CD4-positive, alpha-beta memory T cell (primary cell): Measurements from ENCODE around the gene INF2. TPM values are rescaled to one million over a fixed set of nuclear protein-coding genes. Genes with fewer than 3 reads are reported as not detected.

Experiments
- CTCF ChIA-PET: fragments of 350-600 bp; sonication (Branson Sonifier 250); formaldehyde crosslinking; loops from one replicate; lab custom pipeline; 2021; ENCODE audit warnings: inconsistent platforms; ENCODE audit not compliant: partially characterized antibody; lab: Charles Lee
- POLR2A ChIA-PET: fragments of 350-600 bp; sonication (Branson Sonifier 250); formaldehyde crosslinking; loops from one replicate; lab custom pipeline; 2021; ENCODE audit not compliant: partially characterized antibody; lab: Charles Lee
- DNase-seq, 5 donors: peaks; one replicate each; pipeline versions ENCODE4 v3.0.0 to v3.0.0-alpha.2; 2020 to 2022; ENCODE audit warnings: mixed read lengths in 1 of 5
- H3K27ac ChIP-seq: one replicate; pipeline ENCODE4 v1.7.0; 2013; ENCODE audit warnings: low read depth, low read length
- H3K27me3 ChIP-seq: 2 replicates; pipeline ENCODE4 v1.7.0; 2013; ENCODE audit warnings: mild to moderate bottlenecking, low read length, moderate library complexity; ENCODE audit not compliant: insufficient read depth
- H3K36me3 ChIP-seq: 2 replicates; pipeline ENCODE4 v1.7.0; 2013; ENCODE audit warnings: mild to moderate bottlenecking, low read length, moderate library complexity; ENCODE audit not compliant: insufficient read depth
- H3K4me1 ChIP-seq: 2 replicates; pipeline ENCODE4 v1.7.0; 2013; ENCODE audit warnings: mild to moderate bottlenecking, low read length, moderate library complexity; ENCODE audit not compliant: insufficient read depth
- H3K4me3 ChIP-seq, 2 donors: one replicate each; pipeline ENCODE4 v1.7.0; 2013; ENCODE audit warnings: low read length in 2 of 2, mild to moderate bottlenecking in 1 of 2
- H3K9me3 ChIP-seq, 2 donors: one replicate each; pipeline ENCODE4 v1.7.0; 2013; ENCODE audit warnings: low read length in 2 of 2, control low read depth in 1 of 2; ENCODE audit not compliant: control insufficient read depth in 1 of 2
- H3K27ac Mint-ChIP-seq, 7 donors: one replicate each; pipeline ENCODE4 v1.8.0; 2020 to 2021; ENCODE audit warnings: mixed read lengths in 7 of 7, mild to moderate bottlenecking in 6 of 7, inconsistent platforms in 3 of 7, moderate library complexity in 3 of 7
- H3K27me3 Mint-ChIP-seq, 2 donors: one replicate each; pipeline ENCODE4 v1.8.0; 2020 to 2021; ENCODE audit warnings: mixed read lengths in 2 of 2
- H3K36me3 Mint-ChIP-seq, 2 donors: one replicate each; pipeline ENCODE4 v1.8.0; 2020 to 2021; ENCODE audit warnings: mixed read lengths in 2 of 2, inconsistent platforms in 1 of 2, mild to moderate bottlenecking in 1 of 2
- H3K4me1 Mint-ChIP-seq, 4 donors: one replicate each; pipeline ENCODE4 v1.8.0; 2020 to 2021; ENCODE audit warnings: mixed read lengths in 4 of 4, mild to moderate bottlenecking in 1 of 4
- H3K4me3 Mint-ChIP-seq, 8 donors: one replicate each; pipeline ENCODE4 v1.8.0; 2020 to 2021; ENCODE audit warnings: mixed read lengths in 8 of 8, mild to moderate bottlenecking in 7 of 8, moderate library complexity in 6 of 8, inconsistent platforms in 3 of 8
- H3K9me3 Mint-ChIP-seq, 8 donors: one replicate each; pipeline ENCODE4 v1.8.0; 2020 to 2021; ENCODE audit warnings: mixed read lengths in 8 of 8, mild to moderate bottlenecking in 5 of 8, inconsistent platforms in 3 of 8, moderate library complexity in 1 of 8
- intact Hi-C: fragments of 100-400 bp; cut with micrococcal nuclease; formaldehyde crosslinking; loops from one replicate; pipeline ENCODE4 v1.15.1; 2023
- polyA plus RNA-seq, 2 donors: library from polyadenylated mRNA; unstranded; fragments of 300-500 nt; fragmentation: Illumina TruSeq; gene quantifications; one replicate each; pipeline ENCODE4 v1.2.3, GENCODE V29; 2021
- total RNA-seq, 2 experiments: library from RNA; stranded (reverse); gene quantifications; one replicate each; pipeline ENCODE4 v1.2.3, GENCODE V29; 2021

Gene INF2
- total and polyA plus RNA-seq, 4 experiments from 2014 or later: 4.0 to 96.8 (median 52.4) TPM

DNA sequence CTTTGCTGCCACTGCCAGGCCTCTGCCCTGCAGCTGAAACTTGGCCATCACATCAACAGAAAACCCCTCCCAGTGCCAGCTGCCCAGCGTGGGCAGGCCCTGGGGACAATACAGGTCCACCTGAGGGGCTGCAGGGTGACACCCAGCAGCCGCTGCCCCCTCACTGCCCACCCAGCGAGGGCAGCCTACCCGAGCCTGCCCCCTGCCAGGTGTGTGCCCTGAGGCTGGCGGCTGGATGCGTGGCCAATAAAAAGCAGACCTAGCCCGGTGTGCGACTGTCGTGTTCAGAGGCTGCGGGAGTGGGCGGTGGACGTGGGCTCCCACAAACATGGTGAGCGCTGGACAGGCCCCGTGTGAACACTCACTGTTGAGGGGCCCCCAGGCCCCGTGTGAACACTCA lies 29.9 kb downstream of the INF2 start:
- Mint-ChIP-seq H3K4me3 (no peak overlapping the region), H3K9me3 (no peaks in the 10 kb centered on the region), H3K4me1 (peaks cover 0 to 2% (median under 1%) of the 10 kb centered on the region in 4 donors), H3K36me3 (peaks cover 3 to 14% of the 10 kb centered on the region in 2 donors), H3K27me3 (no peaks in the 10 kb centered on the region), H3K27ac (no peak overlapping the region)
- H3K27me3 ChIP-seq: no peaks in the 10 kb centered on the region
- peaks cover 5% of the 10 kb centered on the region for H3K4me1 ChIP-seq
- intact Hi-C loops: no loop called here
- CTCF ChIA-PET: no interaction called here
- no peak for DNase-seq
- H3K27ac ChIP-seq: no peak overlapping the region
- H3K4me3 ChIP-seq: no peak overlapping the region
- H3K9me3 ChIP-seq: no peaks in the 10 kb centered on the region
- POLR2A ChIA-PET: no interaction called here
- no peaks in the 10 kb centered on the region for H3K36me3 ChIP-seq

DNA sequence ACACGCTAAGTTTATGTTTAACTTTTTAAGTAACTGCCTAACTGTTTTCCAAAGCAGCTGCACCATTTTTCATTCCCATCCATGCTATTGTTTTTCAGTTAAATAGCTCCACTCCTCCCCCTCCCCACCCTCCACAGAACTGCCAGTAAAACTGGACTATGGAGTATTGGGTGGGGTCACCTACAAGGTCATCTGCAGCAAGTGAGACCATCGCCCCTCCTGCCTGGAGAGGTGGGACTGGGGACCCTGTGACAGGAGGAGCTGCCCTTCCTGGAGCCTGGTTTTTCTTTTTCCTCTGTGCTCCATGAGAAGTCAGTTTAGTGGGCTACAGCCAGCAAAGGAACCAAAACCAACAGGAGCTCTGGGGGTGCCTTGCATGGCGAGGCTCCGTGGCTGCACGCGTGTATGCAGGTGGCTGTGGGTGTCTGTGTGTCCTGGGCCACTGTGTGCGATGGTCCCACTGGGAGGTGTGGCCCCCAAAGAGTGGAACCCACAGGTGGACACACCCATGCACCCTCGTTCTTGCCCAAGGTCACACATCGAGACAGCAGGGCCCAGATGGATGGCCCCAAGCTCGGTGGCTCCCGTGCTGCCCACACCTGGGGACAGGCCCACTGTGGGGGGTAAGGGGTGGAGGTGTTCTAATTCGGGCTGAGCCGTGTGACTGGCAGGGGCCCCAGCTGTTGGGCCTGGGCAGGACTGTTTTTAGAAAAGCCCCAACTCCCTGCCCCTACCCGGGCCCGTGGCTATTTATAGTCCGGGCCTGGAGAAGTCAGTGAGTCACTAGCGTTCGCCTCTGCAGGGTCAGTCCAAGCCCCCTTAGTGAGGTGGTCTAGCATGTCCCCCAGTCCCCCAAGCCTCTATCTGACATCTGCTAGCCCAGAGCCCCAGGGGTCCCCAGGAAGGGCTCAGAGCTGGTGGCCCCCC lies 32.4 kb downstream of the INF2 start:
- POLR2A ChIA-PET: interaction anchor here (1.6 to 4.2 kb wide), 2 partner anchors 31 to 32 kb away, joined by 3 to 21 read pairs; partner anchors contain the start of gene SIVA1
- H3K9me3 ChIP-seq: no peaks in the 10 kb centered on the region
- no peaks in the 10 kb centered on the region for H3K9me3 Mint-ChIP-seq
- peaks cover 10% of the 10 kb centered on the region for H3K4me1 ChIP-seq
- no peaks in the 10 kb centered on the region for H3K27me3 Mint-ChIP-seq
- H3K36me3 ChIP-seq: no peaks in the 10 kb centered on the region
- no peak for DNase-seq
- H3K27ac ChIP-seq: no peak overlapping the region
- no peaks in the 10 kb centered on the region for H3K27me3 ChIP-seq
- peaks cover 0 to 2% (median under 1%) of the 10 kb centered on the region in 4 donors for H3K4me1 Mint-ChIP-seq
- peaks cover 0 to 8% of the 10 kb centered on the region in 2 donors for H3K36me3 Mint-ChIP-seq
- intact Hi-C loops: no loop called here
- no peak overlapping the region for H3K4me3 Mint-ChIP-seq
- no peak overlapping the region for H3K27ac Mint-ChIP-seq
- CTCF ChIA-PET: interaction anchor here (1.2 to 3.8 kb wide), 2 partner anchors 31 to 104 kb away, joined by 3 to 16 read pairs; partner anchors contain the start of gene SIVA1
- H3K4me3 ChIP-seq: no peak overlapping the region

DNA sequence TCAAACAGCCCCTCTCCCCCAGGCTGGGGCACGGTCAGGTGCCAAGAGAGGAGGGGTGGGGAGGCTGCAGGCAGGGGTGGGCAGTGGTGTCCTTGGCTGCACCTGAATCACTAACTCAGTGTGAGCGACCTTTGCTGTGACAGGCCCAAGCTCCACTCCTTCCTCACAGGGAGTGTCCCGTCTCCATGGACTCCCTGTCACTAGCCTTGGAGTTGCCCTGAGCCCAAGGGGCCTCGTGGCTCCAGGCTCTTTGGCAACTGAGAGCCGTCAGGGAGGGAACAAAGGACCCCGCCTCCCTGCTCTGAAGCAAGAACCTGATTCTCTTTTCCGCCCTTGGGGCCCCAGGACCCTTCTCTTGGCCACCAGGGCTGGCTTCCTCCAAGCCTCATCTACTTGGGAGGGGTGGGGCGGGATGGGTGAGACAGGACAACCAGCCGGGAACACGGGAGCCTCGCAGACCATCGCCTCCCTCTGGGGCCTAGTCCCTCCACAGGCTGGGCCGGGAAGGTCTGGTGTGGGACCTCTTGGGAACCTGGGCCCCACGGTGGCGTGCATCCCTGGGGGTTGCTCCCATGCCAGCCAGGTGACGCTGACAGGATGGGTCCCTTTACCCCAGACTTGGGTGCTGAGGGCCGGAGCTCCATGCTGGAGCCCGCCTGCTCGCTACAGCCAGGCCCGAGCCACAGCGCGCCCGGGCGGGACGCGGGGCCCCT lies 33.7 kb downstream of the INF2 start:
- H3K4me3 ChIP-seq: no peak overlapping the region
- peaks cover 0 to 5% of the 10 kb centered on the region in 2 donors for H3K36me3 Mint-ChIP-seq
- ChIA-PET CTCF (interaction anchor here (0.9 to 3.8 kb wide), 7 partner anchors 14 to 147 kb away, joined by 3 to 16 read pairs (median 4); partner anchors contain the start of gene SIVA1), POLR2A (interaction anchor here (0.8 to 4.2 kb wide), 5 partner anchors 16 to 46 kb away, joined by 3 to 21 read pairs (median 3); partner anchors contain the start of gene SIVA1)
- H3K27ac ChIP-seq: no peak overlapping the region
- H3K9me3 Mint-ChIP-seq: no peaks in the 10 kb centered on the region
- intact Hi-C loops: no loop called here
- no peaks in the 10 kb centered on the region for H3K4me1 Mint-ChIP-seq
- peaks cover 10% of the 10 kb centered on the region for H3K4me1 ChIP-seq
- H3K4me3 Mint-ChIP-seq: peak overlapping the region in 1 of 8 donors; percentile 39
- no peaks in the 10 kb centered on the region for H3K27me3 ChIP-seq
- H3K27ac Mint-ChIP-seq: no peak overlapping the region
- peak in 1 of 5 donors; percentile 11 for DNase-seq
- H3K27me3 Mint-ChIP-seq: no peaks in the 10 kb centered on the region
- H3K9me3 ChIP-seq: no peaks in the 10 kb centered on the region
- H3K36me3 ChIP-seq: no peaks in the 10 kb centered on the region

DNA sequence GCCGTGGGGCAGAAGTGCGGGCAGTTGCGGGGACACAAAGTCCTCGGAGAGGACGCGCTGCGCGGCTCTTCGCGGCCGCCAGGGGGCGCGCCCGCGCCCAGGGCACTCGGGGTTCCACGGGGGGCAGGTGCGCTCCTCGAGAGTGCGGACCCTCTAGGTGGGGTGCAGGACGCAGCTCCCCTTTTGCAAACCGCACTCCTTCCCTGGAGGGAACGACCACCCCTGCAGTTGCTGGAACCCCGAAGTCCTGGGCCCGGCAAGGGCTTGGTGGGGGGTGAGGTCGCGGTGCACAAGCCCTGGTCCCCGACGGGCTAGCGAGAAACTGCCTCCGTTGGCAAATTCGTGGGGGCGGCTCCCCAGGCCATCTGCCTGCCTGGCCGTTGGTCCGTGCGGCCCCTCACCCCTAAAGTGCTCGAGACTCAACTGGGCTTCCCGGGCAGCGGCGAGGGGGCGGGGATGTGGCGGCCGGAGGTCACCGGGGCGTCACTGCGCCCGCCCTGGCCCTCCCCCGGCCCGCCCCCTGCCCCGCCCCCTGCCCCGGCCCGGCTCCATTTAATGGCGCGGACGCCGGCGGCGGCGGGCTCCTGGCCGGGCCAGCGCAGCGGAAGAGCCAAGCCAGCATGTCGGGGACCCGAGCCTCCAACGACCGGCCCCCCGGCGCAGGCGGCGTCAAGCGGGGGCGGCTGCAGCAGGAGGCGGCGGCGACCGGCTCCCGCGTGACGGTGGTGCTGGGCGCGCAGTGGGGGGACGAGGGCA lies 34.4 kb downstream of the INF2 start, which contains the start of gene ADSS1:
ADSS1 (plus strand) TSS at position 579 of the 756 bp plus-strand sequence; CDS start at position 621, 42 bp downstream.
- peak within 1 kb of the TSS; percentile 29 to 63 for H3K4me3 ChIP-seq
- Mint-ChIP-seq H3K27ac (peak within 1 kb of the TSS in 1 of 7 donors; percentile 53), H3K27me3 (no peaks in the 10 kb centered on the region), H3K9me3 (no peaks in the 10 kb centered on the region), H3K36me3 (peaks cover 0 to 5% of the 10 kb centered on the region in 2 donors), H3K4me3 (peak within 1 kb of the TSS in 7 of 8 donors; percentile 30 to 82 (median 69)), H3K4me1 (no peaks in the 10 kb centered on the region)
- peaks cover 10% of the 10 kb centered on the region for H3K4me1 ChIP-seq
- H3K27ac ChIP-seq: peak within 1 kb of the TSS; percentile 21
- ChIA-PET CTCF (interaction anchor here (0.9 to 3.8 kb wide), 6 partner anchors 13 to 146 kb away, joined by 3 to 16 read pairs (median 4); partner anchors contain the start of gene SIVA1), POLR2A (interaction anchor here (0.8 to 4.2 kb wide), 5 partner anchors 17 to 47 kb away, joined by 3 to 21 read pairs (median 3); partner anchors contain the start of gene SIVA1)
- H3K36me3 ChIP-seq: no peaks in the 10 kb centered on the region
- peak; percentile 58 to 75 (median 65) for DNase-seq
- H3K9me3 ChIP-seq: no peaks in the 10 kb centered on the region
- no peaks in the 10 kb centered on the region for H3K27me3 ChIP-seq
- intact Hi-C loops: loop anchor here (1.0 kb wide), 1 partner anchor 28 kb away; no protein-coding TSS in a partner anchor

DNA sequence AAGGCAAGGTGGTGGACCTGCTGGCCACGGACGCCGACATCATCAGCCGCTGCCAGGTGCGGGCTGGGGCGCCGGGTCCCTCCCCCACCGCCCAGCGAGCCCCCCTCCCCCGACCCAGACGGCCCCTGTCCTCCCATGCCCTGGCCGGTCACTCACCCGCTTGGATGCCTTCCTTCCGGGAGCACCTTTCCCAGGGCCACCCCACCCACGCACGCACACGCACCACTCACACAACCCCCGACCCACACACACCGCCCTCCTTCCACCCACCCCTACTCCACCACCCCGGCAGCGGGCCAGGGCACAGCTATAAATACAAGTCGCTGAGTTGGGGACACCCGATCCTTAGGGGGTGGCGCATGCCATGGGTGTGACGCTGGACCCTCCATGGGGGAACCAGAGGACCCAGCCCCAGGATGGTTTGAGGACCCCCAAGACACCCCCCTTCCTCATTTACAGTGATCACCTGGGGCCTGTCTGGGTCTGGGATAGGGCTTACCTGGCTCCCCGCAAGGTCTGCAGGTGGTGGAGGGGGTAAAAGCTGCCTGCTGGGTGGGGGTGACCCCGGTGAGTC lies 35.1 kb downstream of the INF2 start:
- Mint-ChIP-seq H3K27ac (no peak overlapping the region), H3K4me1 (no peaks in the 10 kb centered on the region), H3K4me3 (peak overlapping the region in 6 of 8 donors; percentile 30 to 61 (median 46)), H3K36me3 (peaks cover 0 to 5% of the 10 kb centered on the region in 2 donors), H3K9me3 (peaks cover 0 to 3% (median 0%) of the 10 kb centered on the region in 8 donors), H3K27me3 (no peaks in the 10 kb centered on the region)
- CTCF ChIA-PET: interaction anchor here (3.8 kb wide), 1 partner anchor 28 kb away, joined by 16 read pairs; the partner anchor contains the start of gene SIVA1
- H3K27ac ChIP-seq: peak overlapping the region; percentile 21
- H3K36me3 ChIP-seq: no peaks in the 10 kb centered on the region
- H3K27me3 ChIP-seq: no peaks in the 10 kb centered on the region
- H3K4me1 ChIP-seq: peaks cover 10% of the 10 kb centered on the region
- intact Hi-C loops: loop anchor here (1.0 kb wide), 1 partner anchor 28 kb away; no protein-coding TSS in a partner anchor
- POLR2A ChIA-PET: interaction anchor here (4.2 kb wide), 1 partner anchor 29 kb away, joined by 21 read pairs; the partner anchor contains the start of gene SIVA1
- H3K9me3 ChIP-seq: no peaks in the 10 kb centered on the region
- peak overlapping the region in 1 of 2 donors; percentile 63 for H3K4me3 ChIP-seq
- DNase-seq: peak in 4 of 5 donors; percentile 13 to 47 (median 16)
